Esophagus muscularis mucosa (tissue), 3 donors: ENCODE data around the gene N4BP2L1.

Experiments used
- CTCF ChIP-seq, 3 experiments: fragments of 200-600 bp in 2 of 3; fragments of 450-650 bp in 1 of 3; sonication (generic) in 2 of 3; IDR thresholded peaks; one replicate each; pipeline ENCODE4 v1.5.1; 2017 to 2019; ENCODE audit warnings: antibody characterized with exemption in 3 of 3, mild to moderate bottlenecking in 2 of 3, moderate library complexity in 1 of 3
- POLR2A ChIP-seq: fragments of 450-650 bp; IDR thresholded peaks from one replicate; pipeline ENCODE4 v1.6.1; 2017; ENCODE audit warnings: antibody characterized with exemption, moderate library complexity, mild to moderate bottlenecking, low read depth
- POLR2AphosphoS5 ChIP-seq, 2 donors: sonication (generic); formaldehyde crosslinking; IDR thresholded peaks; one replicate each; pipeline ENCODE4 v1.6.1; 2017; ENCODE audit warnings: antibody characterized with exemption in 2 of 2

DNA sequence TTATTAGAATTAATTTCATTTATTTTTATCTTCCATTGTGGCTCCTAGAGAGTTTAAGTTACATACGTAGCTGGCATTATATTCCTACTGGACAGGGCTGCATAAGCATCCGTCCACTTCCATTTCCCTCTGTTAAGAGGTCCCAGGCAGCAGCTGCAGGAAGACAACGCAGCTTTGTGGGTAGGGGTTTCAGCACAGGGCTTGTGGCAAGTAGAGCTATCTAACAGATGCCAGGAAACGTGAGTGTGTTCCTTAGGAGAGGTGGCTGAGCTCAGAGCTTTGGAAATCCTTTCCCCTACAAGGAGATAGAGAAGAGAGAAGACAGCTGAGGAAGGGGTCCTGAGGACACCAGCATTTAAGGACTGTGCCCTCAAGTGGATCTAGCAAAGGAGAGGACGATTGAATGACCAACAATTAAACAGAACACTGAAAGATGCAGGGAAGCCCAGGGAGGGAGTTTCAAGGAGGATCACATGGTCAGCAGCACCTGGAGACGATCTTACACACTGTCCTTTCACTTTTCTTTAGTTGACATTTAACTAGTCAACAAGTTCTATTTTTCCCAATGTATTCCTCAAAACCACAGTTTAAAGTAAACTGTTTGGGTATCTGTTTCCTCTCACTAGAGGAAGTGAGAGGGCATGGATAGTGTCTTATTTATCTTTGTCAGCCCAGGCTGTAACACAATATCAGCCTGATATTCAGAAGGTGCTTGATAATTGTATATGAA lies 2.3 kb upstream of the N4BP2L1 start:
- no peak for TF ChIP-seq CTCF (IDR thresholded peaks at IDR 0.05)
- no peak for TF ChIP-seq POLR2A
- TF ChIP-seq POLR2AphosphoS5 (IDR thresholded peaks at IDR 0.05): no peak
